Pulmonary artery endothelial cell (primary cell): Measurements from ENCODE around the gene RAB29. TPM values are rescaled to one million over a fixed set of nuclear protein-coding genes. Genes with fewer than 3 reads are reported as not detected.

ENCODE experiments used
- DNase-seq: peaks from one replicate; pipeline ENCODE4 v3.0.0-alpha.2; 2011; ENCODE audit warnings: low read depth, low spot score
- total RNA-seq: library from RNA; depleted of rRNA; stranded (reverse); fragments of >200 nt; gene quantifications from 2 replicates; pipeline ENCODE4 v1.2.3, GENCODE V29; 2014

The RAB29 gene
- total RNA-seq, 1 donor from 2014 or later, result 26.6 TPM

GRCh38 chr1:205766038-205766437, 9.2 kb downstream of the RAB29 start:
- DNase-seq, result no peak

- DNase-seq, result no peak
Observed at GRCh38 chr1:205764578-205764977, 10.7 kb downstream of the RAB29 start.

GRCh38 chr1:205763980-205764379, 11.3 kb downstream of the RAB29 start:
- DNase-seq, result no peak

GRCh38 chr1:205760606-205761005, 14.7 kb downstream of the RAB29 start:
- DNase-seq, result no peak

- no peak for DNase-seq
Observed at GRCh38 chr1:205756552-205756951, 18.7 kb downstream of the RAB29 start.

- no peak for DNase-seq
Observed at GRCh38 chr1:205754857-205755256, 20.4 kb downstream of the RAB29 start.

GRCh38 chr1:205751036-205751651, 24.1 kb downstream of the RAB29 start:
- no peak for DNase-seq

GRCh38 chr1:205750138-205751035, 24.9 kb downstream of the RAB29 start, which contains the start of gene NUCKS1:
NUCKS1 (minus strand) TSS chr1:205750182; CDS start chr1:205749973, 209 bp downstream.
- peak; percentile 99 for DNase-seq

- DNase-seq, result peak; percentile 91
Observed at GRCh38 chr1:205749234-205750137, 25.8 kb downstream of the RAB29 start.

GRCh38 chr1:205748403-205749233, 26.7 kb downstream of the RAB29 start:
- peak; percentile 11 for DNase-seq

- DNase-seq, result no peak
Observed at GRCh38 chr1:205746757-205747412, 28.4 kb downstream of the RAB29 start.

- DNase-seq, result no peak
Observed at GRCh38 chr1:205744403-205744802, 30.9 kb downstream of the RAB29 start.

GRCh38 chr1:205743977-205744376, 31.3 kb downstream of the RAB29 start:
- no peak for DNase-seq

GRCh38 chr1:205741681-205742080, 33.6 kb downstream of the RAB29 start:
- no peak for DNase-seq

- DNase-seq, result no peak
Observed at GRCh38 chr1:205739348-205740160, 35.7 kb downstream of the RAB29 start.

GRCh38 chr1:205735218-205735617, 40.1 kb downstream of the RAB29 start:
- no peak for DNase-seq

- DNase-seq, result no peak
Observed at GRCh38 chr1:205733438-205734175, 41.7 kb downstream of the RAB29 start.

GRCh38 chr1:205729945-205730610, 45.2 kb downstream of the RAB29 start:
- no peak for DNase-seq
